ENCODE data around the gene CFAP99.

GRCh38 chr4:2492970-2493369, 74.2 kb downstream of the CFAP99 start:
- TF ChIP-seq POLR2AphosphoS5 (IDR thresholded peaks at IDR 0.05) (no peak), CTCF (IDR thresholded peaks at IDR 0.05) (no peak), EP300 (IDR thresholded peaks at IDR 0.05) (no peak)

Data from stomach (tissue), 4 donors.